Retinal pigment epithelial cell (primary cell): ENCODE results near the gene ANKRD28.

Experiments
- DNase-seq: peaks from one replicate; pipeline ENCODE4 v3.0.0-alpha.2; 2010; ENCODE audit warnings: low read depth
- H3K4me3 ChIP-seq: 2 replicates; pipeline ENCODE4 v1.5.1; 2011; ENCODE audit warnings: mild to moderate bottlenecking, low read length, control low read depth, moderate library complexity
- TF ChIP-seq, protein P1 (sequence below): conservative IDR thresholded peaks from 2 replicates; pipeline ENCODE4 v1.5.1; 2011; ENCODE audit warnings: low read depth, low read length, control low read depth, inconsistent platforms

The ANKRD28 gene

DNA sequence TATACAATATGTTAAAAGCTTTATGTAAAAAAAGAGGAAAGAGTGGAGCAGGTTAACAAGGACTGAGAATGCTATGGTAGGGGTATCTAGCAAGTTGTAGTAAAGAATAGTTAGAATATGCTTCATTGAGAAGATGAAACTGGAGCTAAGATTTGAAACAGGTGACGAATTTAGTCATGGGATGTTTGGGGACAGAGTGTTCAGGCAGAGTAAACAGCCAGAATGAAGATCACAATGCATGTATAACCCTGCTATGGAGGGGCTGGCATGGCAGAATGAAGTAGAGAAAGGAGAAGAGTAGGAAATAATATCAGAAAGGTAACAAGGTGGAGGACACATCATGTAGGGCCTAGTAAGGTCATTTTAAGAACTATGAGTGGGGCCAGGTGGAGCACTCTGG, 124.2 kb downstream of the ANKRD28 start:
- TF ChIP-seq, protein P1, sequence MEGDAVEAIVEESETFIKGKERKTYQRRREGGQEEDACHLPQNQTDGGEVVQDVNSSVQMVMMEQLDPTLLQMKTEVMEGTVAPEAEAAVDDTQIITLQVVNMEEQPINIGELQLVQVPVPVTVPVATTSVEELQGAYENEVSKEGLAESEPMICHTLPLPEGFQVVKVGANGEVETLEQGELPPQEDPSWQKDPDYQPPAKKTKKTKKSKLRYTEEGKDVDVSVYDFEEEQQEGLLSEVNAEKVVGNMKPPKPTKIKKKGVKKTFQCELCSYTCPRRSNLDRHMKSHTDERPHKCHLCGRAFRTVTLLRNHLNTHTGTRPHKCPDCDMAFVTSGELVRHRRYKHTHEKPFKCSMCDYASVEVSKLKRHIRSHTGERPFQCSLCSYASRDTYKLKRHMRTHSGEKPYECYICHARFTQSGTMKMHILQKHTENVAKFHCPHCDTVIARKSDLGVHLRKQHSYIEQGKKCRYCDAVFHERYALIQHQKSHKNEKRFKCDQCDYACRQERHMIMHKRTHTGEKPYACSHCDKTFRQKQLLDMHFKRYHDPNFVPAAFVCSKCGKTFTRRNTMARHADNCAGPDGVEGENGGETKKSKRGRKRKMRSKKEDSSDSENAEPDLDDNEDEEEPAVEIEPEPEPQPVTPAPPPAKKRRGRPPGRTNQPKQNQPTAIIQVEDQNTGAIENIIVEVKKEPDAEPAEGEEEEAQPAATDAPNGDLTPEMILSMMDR: no peak
- DNase-seq: no peak
- no peak overlapping the region for H3K4me3 ChIP-seq

DNA sequence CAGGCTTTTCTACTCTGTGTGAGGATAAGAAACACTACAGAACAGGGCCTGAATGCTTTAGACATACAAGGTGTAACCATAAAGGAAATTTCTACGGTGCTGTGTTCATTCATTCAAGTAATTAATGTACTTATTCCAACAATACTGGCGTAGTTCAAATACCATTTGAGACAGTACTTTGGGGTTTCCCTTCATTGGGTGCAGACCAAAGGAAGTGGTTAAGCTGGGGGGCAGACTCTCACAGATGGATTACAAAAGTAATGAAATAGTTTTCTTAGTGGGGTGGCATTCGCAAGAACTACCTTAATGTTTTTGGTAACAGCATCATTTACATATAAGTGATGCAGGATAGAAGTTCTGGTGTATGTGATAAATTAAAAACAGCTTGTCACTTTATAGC, 130.3 kb downstream of the ANKRD28 start:
- TF ChIP-seq, protein P1: no peak
- DNase-seq: no peak
- H3K4me3 ChIP-seq: no peak overlapping the region

DNA sequence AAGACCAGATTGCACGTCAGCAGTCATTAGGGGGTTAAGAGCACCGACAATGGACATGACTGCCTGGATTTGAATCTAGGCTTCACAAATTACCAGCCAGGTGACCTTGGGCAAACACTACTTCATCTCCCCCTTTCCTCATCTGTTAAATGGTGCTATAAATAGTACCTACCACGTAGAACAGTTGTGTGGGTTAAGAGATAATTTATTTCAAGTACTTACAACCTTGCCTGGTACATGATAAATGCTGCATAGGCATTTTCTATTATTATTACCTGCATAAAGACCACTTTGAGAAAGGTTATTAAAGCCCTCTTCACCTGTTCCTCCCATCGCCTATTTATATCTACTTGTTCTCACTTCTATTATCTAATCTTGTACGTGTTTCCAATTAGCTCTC, 131.5 kb downstream of the ANKRD28 start:
- TF ChIP-seq, protein P1: no peak
- no peak overlapping the region for H3K4me3 ChIP-seq
- no peak for DNase-seq

DNA sequence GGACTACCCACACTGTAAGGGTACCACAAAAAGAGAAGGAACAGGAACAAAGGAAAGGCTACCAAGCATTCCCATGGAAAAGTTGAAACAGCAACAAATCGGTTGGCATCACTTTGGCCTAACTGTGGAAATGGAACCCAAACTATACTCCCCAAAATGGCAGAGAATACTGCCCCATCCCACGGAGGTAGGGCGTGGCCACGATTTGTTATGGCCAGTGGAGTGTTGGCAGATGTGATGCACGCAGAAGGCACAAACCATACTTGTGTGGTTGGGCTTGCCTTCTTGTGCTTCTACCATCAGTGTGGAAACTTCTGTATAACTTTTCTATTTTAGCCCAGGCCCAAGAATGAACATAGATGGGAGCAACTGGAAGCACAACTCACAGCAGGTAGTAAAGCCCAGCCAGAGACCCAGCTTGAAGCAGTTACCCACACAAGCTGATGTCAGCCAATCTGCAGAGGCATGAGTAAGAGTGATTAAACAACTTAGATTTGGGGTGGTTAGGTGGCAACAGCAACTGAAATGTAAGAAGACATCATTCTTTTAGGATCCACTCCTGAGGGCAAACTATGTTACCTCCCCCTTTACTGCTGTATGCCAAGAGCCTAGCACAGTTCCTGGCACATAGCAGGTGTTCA, 132.1 kb downstream of the ANKRD28 start:
- TF ChIP-seq, protein P1: no peak
- DNase-seq: no peak
- H3K4me3 ChIP-seq: no peak overlapping the region

DNA sequence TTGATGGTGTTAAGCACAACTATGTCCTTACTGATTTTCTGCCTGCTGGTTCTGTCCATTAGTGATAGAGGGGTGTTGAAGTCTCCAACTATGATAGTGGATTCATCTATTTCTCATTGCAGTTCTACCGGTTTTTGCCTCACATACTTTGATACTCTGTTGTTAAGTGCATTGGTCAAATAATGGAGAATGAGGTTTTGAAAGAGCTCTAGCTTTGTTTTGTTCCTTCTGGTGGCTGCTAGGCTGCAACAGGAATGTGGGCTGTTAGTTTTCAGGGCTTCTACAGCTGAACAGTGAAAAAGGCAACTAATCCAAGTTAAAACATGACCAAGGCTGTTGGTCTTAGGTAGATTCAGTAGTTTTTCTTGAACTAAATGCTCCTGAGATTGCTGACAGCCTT, 133.6 kb downstream of the ANKRD28 start:
- DNase-seq: no peak
- TF ChIP-seq, protein P1: no peak
- H3K4me3 ChIP-seq: no peak overlapping the region

DNA sequence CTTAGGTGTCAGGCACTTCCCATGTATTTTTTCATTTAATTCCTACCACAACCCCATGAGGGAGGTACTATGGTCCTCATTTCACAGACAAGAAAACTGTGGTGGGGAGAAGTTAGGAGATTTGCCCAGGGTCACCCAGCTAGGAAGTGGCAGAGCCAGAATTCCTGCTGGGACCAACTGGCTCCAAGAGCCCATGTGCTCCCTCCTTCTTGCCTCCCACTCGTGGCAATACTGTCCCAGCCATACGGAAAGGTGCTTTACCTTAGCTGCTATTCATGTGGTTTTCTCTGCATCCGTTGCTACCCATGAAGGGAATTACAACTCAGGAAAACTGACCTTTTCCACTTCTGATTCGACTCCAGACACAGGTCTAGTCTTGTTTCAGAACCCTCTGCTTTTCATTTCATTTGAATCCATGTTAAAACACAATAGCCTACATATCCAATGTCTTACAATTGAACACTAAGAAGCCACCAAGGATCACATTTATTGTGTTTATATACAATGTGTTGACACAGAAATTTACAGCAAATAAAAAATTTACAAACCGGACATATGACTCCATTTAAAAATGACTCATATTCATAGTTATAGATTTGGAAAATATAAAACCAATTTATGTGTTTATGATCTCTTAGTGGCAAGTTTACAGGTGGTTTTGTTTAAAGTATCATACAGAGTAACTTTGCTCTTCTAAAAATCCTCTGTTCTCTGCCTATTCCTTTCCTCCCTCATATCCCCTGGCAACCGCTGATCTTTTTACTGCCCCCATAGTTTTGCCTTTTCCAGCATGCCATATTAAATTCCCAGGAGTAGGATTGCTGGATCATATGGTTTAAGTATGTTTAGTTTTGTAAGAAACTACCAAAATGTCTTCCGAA, 137.5 kb downstream of the ANKRD28 start:
- H3K4me3 ChIP-seq: no peak overlapping the region
- TF ChIP-seq, protein P1: no peak
- no peak for DNase-seq
